GM23338 (cell line): ENCODE measurements around the gene CERS3. TPM values are rescaled to one million over a fixed set of nuclear protein-coding genes. Genes with fewer than 3 reads are reported as not detected.

ENCODE experiments used
- ATAC-seq: fragments of 200-7000 bp; cut with Tn5 transposase; 3 replicates; pipeline ENCODE4 v1.9.1; 2020
- DNase-seq: peaks from one replicate; pipeline ENCODE4 v3.0.0-alpha.2; 2015; ENCODE audit warnings: low spot score
- H2AFZ ChIP-seq: fragments of 200-600 bp; sonication (generic); 2 replicates; pipeline ENCODE4 v1.8.0; 2016; ENCODE audit warnings: antibody characterized with exemption, mild to moderate bottlenecking, moderate library complexity
- H3F3A ChIP-seq: fragments of 200-600 bp; sonication (generic); replicated peaks from 2 replicates; pipeline ENCODE4 v1.8.0; 2017; ENCODE audit warnings: antibody characterized with exemption, mixed run types, low read depth
- H3K27ac ChIP-seq: fragments of 200-600 bp; sonication (generic); 2 replicates; pipeline ENCODE4 v1.6.1; 2016; ENCODE audit warnings: low read depth
- H3K27me3 ChIP-seq: fragments of 200-600 bp; sonication (generic); 2 replicates; pipeline ENCODE4 v1.8.0; 2016; ENCODE audit warnings: mild to moderate bottlenecking, mixed run types, moderate library complexity; ENCODE audit not compliant: insufficient read depth
- H3K36me3 ChIP-seq: fragments of 200-600 bp; sonication (generic); 2 replicates; pipeline ENCODE4 v1.8.0; 2016; ENCODE audit warnings: mild to moderate bottlenecking; ENCODE audit not compliant: insufficient read depth
- H3K4me1 ChIP-seq: fragments of 200-600 bp; sonication (generic); 2 replicates; pipeline ENCODE4 v1.8.0; 2016; ENCODE audit warnings: mild to moderate bottlenecking, moderate library complexity; ENCODE audit not compliant: insufficient read depth
- H3K4me2 ChIP-seq: fragments of 200-600 bp; sonication (generic); 2 replicates; pipeline ENCODE4 v1.7.1; 2017; ENCODE audit warnings: mixed run types
- H3K4me3 ChIP-seq: fragments of 200-600 bp; sonication (generic); 2 replicates; pipeline ENCODE4 v1.6.1; 2016; ENCODE audit warnings: mixed run types
- H3K79me2 ChIP-seq: fragments of 200-600 bp; sonication (generic); replicated peaks from 2 replicates; pipeline ENCODE4 v1.8.0; 2017; ENCODE audit warnings: mild to moderate bottlenecking; ENCODE audit not compliant: insufficient read depth
- H3K9me2 ChIP-seq: fragments of 200-600 bp; sonication (generic); 2 replicates; pipeline ENCODE4 v1.8.0; 2017; ENCODE audit not compliant: insufficient read depth
- H4K20me1 ChIP-seq: fragments of 200-600 bp; sonication (generic); replicated peaks from 2 replicates; pipeline ENCODE4 v1.8.0; 2017; ENCODE audit warnings: mild to moderate bottlenecking; ENCODE audit not compliant: insufficient read depth
- H3K27ac Mint-ChIP-seq: 2 replicates; pipeline ENCODE4 v1.8.0; 2020; ENCODE audit warnings: inconsistent platforms, mild to moderate bottlenecking, moderate library complexity, mixed read lengths
- H3K27me3 Mint-ChIP-seq: 3 replicates; pipeline ENCODE4 v1.8.0; 2022; ENCODE audit warnings: low read depth, mild to moderate bottlenecking, moderate library complexity, mixed read lengths, inconsistent platforms; ENCODE audit not compliant: insufficient read depth, poor library complexity
- H3K36me3 Mint-ChIP-seq: 3 replicates; pipeline ENCODE4 v1.8.0; 2021; ENCODE audit warnings: low read depth, mild to moderate bottlenecking, inconsistent platforms, moderate library complexity, mixed read lengths
- H3K4me1 Mint-ChIP-seq: 3 replicates; pipeline ENCODE4 v1.8.0; 2020; ENCODE audit warnings: mild to moderate bottlenecking, inconsistent platforms, mixed read lengths
- H3K4me3 Mint-ChIP-seq: 3 replicates; pipeline ENCODE4 v1.8.0; 2021; ENCODE audit warnings: moderate library complexity, mild to moderate bottlenecking, inconsistent platforms, mixed read lengths
- H3K9me3 Mint-ChIP-seq: 3 replicates; pipeline ENCODE4 v1.8.0; 2020; ENCODE audit warnings: moderate library complexity, mild to moderate bottlenecking, inconsistent platforms, mixed read lengths
- CREB1 ChIP-seq: fragments of 250-450 bp; sonication (Bioruptor Pico); IDR thresholded peaks from 2 replicates; pipeline ENCODE4 v1.5.0; 2020; ENCODE audit warnings: low read depth, mild to moderate bottlenecking, moderate library complexity
- EZH2 ChIP-seq: fragments of 200-600 bp; sonication (generic); IDR thresholded peaks from one replicate; pipeline ENCODE4 v1.8.0; 2017; ENCODE audit warnings: antibody characterized with exemption, mild to moderate bottlenecking, low read depth; ENCODE audit not compliant: unreplicated experiment
- EZH2phosphoT487 ChIP-seq: fragments of 200-600 bp; sonication (generic); IDR thresholded peaks from one replicate; pipeline ENCODE4 v1.8.1; 2018; ENCODE audit warnings: antibody characterized with exemption; ENCODE audit not compliant: unreplicated experiment
- JUNB ChIP-seq: IDR thresholded peaks from one replicate; pipeline ENCODE4 v1.6.1; 2016; ENCODE audit warnings: antibody characterized with exemption; ENCODE audit not compliant: unreplicated experiment
- NANOG ChIP-seq: IDR thresholded peaks from 2 replicates; pipeline ENCODE4 v1.6.1; 2016; ENCODE audit warnings: antibody characterized with exemption, borderline replicate concordance
- POLR2AphosphoS5 ChIP-seq: IDR thresholded peaks from 2 replicates; pipeline ENCODE4 v1.6.1; 2016; ENCODE audit warnings: antibody characterized with exemption, low read depth
- STAT1 ChIP-seq: IDR thresholded peaks from one replicate; pipeline ENCODE4 v1.6.1; 2016; ENCODE audit warnings: antibody characterized with exemption; ENCODE audit not compliant: unreplicated experiment
- ZNF114 ChIP-seq: fragments of 250-450 bp; sonication (Bioruptor Pico); IDR thresholded peaks from 2 replicates; pipeline ENCODE4 v1.5.0; 2020; ENCODE audit warnings: mild to moderate bottlenecking, moderate library complexity
- ZNF331 ChIP-seq: fragments of 250-450 bp; sonication (Bioruptor Pico); IDR thresholded peaks from 2 replicates; pipeline ENCODE4 v1.5.0; 2020; ENCODE audit warnings: low read depth, mild to moderate bottlenecking, moderate library complexity
- polyA plus RNA-seq: library from polyadenylated mRNA; unstranded; fragments of >200 nt; fragmentation: Nextera tagmentation; extraction: Ambion mirVana; gene quantifications from 2 replicates; pipeline ENCODE4 v1.2.1, GENCODE V29; 2016
- total RNA-seq: library from RNA; depleted of rRNA; stranded (reverse); fragments of >200 nt; shearing (Covaris generic); gene quantifications from 2 replicates; pipeline ENCODE4 v1.2.3, GENCODE V29; 2014
- TF ChIP-seq, protein P1 (sequence below): IDR thresholded peaks from one replicate; pipeline ENCODE4 v1.6.1; 2018; ENCODE audit warnings: antibody characterized with exemption; ENCODE audit not compliant: unreplicated experiment
- TF ChIP-seq, protein P2 (sequence below): IDR thresholded peaks from 2 replicates; pipeline ENCODE4 v1.6.1; 2016; ENCODE audit warnings: antibody characterized with exemption
- TF ChIP-seq, protein P3 (sequence below), 2 experiments: fragments of 200-600 bp in 1 of 2; sonication (generic) in 1 of 2; conservative IDR thresholded peaks; 2 replicates each; pipeline versions ENCODE4 v1.5.1 to v1.6.1; 2016 to 2017; ENCODE audit warnings: antibody characterized with exemption in 2 of 2, low read depth in 2 of 2, mild to moderate bottlenecking in 2 of 2, moderate library complexity in 1 of 2

CERS3 gene
- total and polyA plus RNA-seq, 2 experiments from 2014 or later = 1.8 to 2.2 TPM

DNA sequence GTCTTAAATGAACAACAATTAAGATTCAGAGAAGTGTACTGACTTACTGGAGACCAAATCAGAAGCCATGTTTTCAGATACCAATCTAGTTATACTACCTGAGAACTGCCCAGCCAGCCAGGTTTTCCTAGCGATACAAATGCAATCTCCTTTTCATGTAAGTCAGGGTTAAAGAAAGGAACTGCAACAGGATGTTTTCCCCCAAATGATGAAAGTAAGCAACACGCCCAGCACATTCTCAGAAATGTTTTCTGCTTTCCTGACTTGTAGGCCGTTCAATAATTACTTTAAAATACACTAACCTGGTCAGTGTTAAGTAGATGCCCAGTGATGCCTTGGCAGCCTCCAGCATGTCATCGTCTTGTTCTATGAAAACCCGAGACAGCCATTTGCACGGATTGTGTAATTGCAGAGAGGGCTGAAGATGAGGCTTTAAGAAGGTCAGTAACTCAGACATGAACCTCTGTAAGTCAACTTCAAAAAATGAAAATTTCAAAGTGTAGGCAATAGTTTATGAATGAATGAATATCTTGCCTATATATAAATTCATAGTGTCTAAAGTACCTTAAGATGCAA lies 42.9 kb upstream of the CERS3 start:
- H3K4me3 Mint-ChIP-seq = no peak overlapping the region
- no peak overlapping the region for H3K4me2 ChIP-seq
- H3K27ac Mint-ChIP-seq = no peak overlapping the region
- DNase-seq (no peak), ATAC-seq (no peak)
- no peak for TF ChIP-seq JUNB
- no peak for TF ChIP-seq CREB1 (CRISPR knock-in tag)
- no peak for TF ChIP-seq EZH2
- TF ChIP-seq NANOG = no peak
- TF ChIP-seq, protein P1, sequence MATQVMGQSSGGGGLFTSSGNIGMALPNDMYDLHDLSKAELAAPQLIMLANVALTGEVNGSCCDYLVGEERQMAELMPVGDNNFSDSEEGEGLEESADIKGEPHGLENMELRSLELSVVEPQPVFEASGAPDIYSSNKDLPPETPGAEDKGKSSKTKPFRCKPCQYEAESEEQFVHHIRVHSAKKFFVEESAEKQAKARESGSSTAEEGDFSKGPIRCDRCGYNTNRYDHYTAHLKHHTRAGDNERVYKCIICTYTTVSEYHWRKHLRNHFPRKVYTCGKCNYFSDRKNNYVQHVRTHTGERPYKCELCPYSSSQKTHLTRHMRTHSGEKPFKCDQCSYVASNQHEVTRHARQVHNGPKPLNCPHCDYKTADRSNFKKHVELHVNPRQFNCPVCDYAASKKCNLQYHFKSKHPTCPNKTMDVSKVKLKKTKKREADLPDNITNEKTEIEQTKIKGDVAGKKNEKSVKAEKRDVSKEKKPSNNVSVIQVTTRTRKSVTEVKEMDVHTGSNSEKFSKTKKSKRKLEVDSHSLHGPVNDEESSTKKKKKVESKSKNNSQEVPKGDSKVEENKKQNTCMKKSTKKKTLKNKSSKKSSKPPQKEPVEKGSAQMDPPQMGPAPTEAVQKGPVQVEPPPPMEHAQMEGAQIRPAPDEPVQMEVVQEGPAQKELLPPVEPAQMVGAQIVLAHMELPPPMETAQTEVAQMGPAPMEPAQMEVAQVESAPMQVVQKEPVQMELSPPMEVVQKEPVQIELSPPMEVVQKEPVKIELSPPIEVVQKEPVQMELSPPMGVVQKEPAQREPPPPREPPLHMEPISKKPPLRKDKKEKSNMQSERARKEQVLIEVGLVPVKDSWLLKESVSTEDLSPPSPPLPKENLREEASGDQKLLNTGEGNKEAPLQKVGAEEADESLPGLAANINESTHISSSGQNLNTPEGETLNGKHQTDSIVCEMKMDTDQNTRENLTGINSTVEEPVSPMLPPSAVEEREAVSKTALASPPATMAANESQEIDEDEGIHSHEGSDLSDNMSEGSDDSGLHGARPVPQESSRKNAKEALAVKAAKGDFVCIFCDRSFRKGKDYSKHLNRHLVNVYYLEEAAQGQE = no peak
- TF ChIP-seq EZH2phosphoT487 = no peak
- no peak for TF ChIP-seq ZNF114
- TF ChIP-seq STAT1 = no peak
- TF ChIP-seq, protein P2, sequence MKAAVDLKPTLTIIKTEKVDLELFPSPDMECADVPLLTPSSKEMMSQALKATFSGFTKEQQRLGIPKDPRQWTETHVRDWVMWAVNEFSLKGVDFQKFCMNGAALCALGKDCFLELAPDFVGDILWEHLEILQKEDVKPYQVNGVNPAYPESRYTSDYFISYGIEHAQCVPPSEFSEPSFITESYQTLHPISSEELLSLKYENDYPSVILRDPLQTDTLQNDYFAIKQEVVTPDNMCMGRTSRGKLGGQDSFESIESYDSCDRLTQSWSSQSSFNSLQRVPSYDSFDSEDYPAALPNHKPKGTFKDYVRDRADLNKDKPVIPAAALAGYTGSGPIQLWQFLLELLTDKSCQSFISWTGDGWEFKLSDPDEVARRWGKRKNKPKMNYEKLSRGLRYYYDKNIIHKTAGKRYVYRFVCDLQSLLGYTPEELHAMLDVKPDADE = no peak
- no peak overlapping the region for H2AFZ ChIP-seq
- H3K79me2 ChIP-seq = 0 out of 2 replicates have a peak, but pooled peaks cover 2% of the 10 kb centered on the region
- H3K4me1 ChIP-seq = no peaks in the 10 kb centered on the region
- no peaks in the 10 kb centered on the region for H3K4me1 Mint-ChIP-seq
- H3K9me3 Mint-ChIP-seq = no peaks in the 10 kb centered on the region
- H3K36me3 ChIP-seq = no peaks in the 10 kb centered on the region; the same call in 1 of the 2 replicates
- H3K4me3 ChIP-seq = no peak overlapping the region
- H3K9me2 ChIP-seq = no peaks in the 10 kb centered on the region
- H3K27ac ChIP-seq = no peak overlapping the region
- no peaks in the 10 kb centered on the region for H3K27me3 ChIP-seq
- peaks cover 1% of the 10 kb centered on the region for H3K27me3 Mint-ChIP-seq
- H3K36me3 Mint-ChIP-seq = peaks cover 7% of the 10 kb centered on the region; the same call in 2 of the 3 replicates
- no peaks in the 10 kb centered on the region for H4K20me1 ChIP-seq
- no peaks in the 10 kb centered on the region for H3F3A ChIP-seq

DNA sequence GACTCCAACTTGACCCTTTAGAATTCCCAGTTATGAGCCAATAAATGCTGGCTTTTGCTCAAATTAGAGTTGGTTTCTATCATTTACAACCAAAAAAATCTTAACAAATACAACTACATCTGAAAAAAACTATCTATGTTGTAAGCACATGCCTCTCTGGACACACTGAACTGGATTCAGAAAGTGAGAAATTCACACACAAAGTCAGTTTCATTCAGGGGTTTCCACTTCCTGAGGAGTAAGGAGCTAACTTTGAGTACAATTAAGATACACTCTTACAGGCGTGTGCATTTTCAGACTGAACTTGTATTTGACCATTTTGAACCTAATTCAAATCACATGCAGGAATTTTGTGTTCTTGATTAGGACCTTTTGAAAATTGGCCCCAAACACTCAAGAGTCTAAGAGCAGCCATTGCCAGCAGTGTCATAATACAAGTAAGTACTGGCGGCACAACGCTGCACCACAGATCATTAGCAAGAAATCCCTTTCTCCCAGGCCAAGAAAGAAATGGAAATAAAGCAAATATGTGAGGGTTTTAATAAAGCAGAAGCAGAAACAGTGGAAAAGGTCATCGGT lies 42.1 kb upstream of the CERS3 start:
- Histone ChIP-seq H3K4me1 (no peaks in the 10 kb centered on the region), H3K4me2 (no peak overlapping the region), H3K27me3 (no peaks in the 10 kb centered on the region), H3K4me3 (no peak overlapping the region), H3K27ac (no peak overlapping the region), H3F3A (no peaks in the 10 kb centered on the region), H3K9me2 (no peaks in the 10 kb centered on the region), H4K20me1 (no peaks in the 10 kb centered on the region; the same call in 1 of the 2 replicates), H2AFZ (no peak overlapping the region), H3K79me2 (no peaks in the 10 kb centered on the region), H3K36me3 (no peaks in the 10 kb centered on the region; the same call in 1 of the 2 replicates)
- ATAC-seq = no peak
- no peaks in the 10 kb centered on the region for H3K9me3 Mint-ChIP-seq
- no peak overlapping the region for H3K27ac Mint-ChIP-seq
- H3K27me3 Mint-ChIP-seq = peaks cover 1% of the 10 kb centered on the region
- H3K4me1 Mint-ChIP-seq = no peaks in the 10 kb centered on the region
- H3K36me3 Mint-ChIP-seq = peaks cover 7% of the 10 kb centered on the region; the same call in 2 of the 3 replicates
- no peak overlapping the region for H3K4me3 Mint-ChIP-seq
- DNase-seq = no peak
- no peak for TF ChIP-seq ZNF331
- TF ChIP-seq STAT1 = no peak
- no peak for TF ChIP-seq JUNB
- no peak for TF ChIP-seq EZH2
- no peak for TF ChIP-seq ZNF114
- TF ChIP-seq, protein P3, sequence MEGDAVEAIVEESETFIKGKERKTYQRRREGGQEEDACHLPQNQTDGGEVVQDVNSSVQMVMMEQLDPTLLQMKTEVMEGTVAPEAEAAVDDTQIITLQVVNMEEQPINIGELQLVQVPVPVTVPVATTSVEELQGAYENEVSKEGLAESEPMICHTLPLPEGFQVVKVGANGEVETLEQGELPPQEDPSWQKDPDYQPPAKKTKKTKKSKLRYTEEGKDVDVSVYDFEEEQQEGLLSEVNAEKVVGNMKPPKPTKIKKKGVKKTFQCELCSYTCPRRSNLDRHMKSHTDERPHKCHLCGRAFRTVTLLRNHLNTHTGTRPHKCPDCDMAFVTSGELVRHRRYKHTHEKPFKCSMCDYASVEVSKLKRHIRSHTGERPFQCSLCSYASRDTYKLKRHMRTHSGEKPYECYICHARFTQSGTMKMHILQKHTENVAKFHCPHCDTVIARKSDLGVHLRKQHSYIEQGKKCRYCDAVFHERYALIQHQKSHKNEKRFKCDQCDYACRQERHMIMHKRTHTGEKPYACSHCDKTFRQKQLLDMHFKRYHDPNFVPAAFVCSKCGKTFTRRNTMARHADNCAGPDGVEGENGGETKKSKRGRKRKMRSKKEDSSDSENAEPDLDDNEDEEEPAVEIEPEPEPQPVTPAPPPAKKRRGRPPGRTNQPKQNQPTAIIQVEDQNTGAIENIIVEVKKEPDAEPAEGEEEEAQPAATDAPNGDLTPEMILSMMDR (conservative IDR thresholded peaks at IDR 0.05; ENCODE audit: low read depth in 2 of 2) = no peak
- TF ChIP-seq, protein P1 = no peak
- no peak for TF ChIP-seq POLR2AphosphoS5
- TF ChIP-seq CREB1 (CRISPR knock-in tag) = no peak
